ENCODE measurements around the gene SLC5A10.
"Not testable (repeated sequence)": the region's sequence is repeated elsewhere in the genome, so short reads cannot be mapped to it uniquely, and the experiment has no call there.

SLC5A10 gene

GRCh38 chr17:19036186-19036585 is 84.2 kb downstream of the SLC5A10 start:
- H2AFZ ChIP-seq (ENCODE audit: low read depth, low read length); H3K9me3 ChIP-seq (ENCODE audit: insufficient read depth, low read length, severe bottlenecking); H4K20me1 ChIP-seq (ENCODE audit: insufficient read depth, low read length); ATAC-seq (ENCODE audit: insufficient read depth, low read depth); H3K27ac ChIP-seq (ENCODE audit: low read length); H3K27me3 ChIP-seq (ENCODE audit: insufficient read depth, low read length, poor library complexity); H3K79me2 ChIP-seq (ENCODE audit: insufficient read depth, low read length); H3K9ac ChIP-seq (ENCODE audit: low read depth, low read length); H3K4me2 ChIP-seq (ENCODE audit: insufficient read depth, low read length); H3K4me3 ChIP-seq (ENCODE audit: low read depth in 1 of 2, low read length in 2 of 2); H3K36me3 ChIP-seq (ENCODE audit: insufficient read depth, low read length); H3K4me1 ChIP-seq (ENCODE audit: insufficient read depth, low read length); DNase-seq: not testable (repeated sequence)

GRCh38 chr17:19037547-19037946 is 85.6 kb downstream of the SLC5A10 start:
- H3K36me3 ChIP-seq (ENCODE audit: insufficient read depth, low read length); H3K4me2 ChIP-seq (ENCODE audit: insufficient read depth, low read length); DNase-seq; H3K27ac ChIP-seq (ENCODE audit: low read length); H3K9me3 ChIP-seq (ENCODE audit: insufficient read depth, low read length, severe bottlenecking); ATAC-seq (ENCODE audit: insufficient read depth, low read depth); H3K4me1 ChIP-seq (ENCODE audit: insufficient read depth, low read length); H3K4me3 ChIP-seq (ENCODE audit: low read depth in 1 of 2, low read length in 2 of 2); H3K27me3 ChIP-seq (ENCODE audit: insufficient read depth, low read length, poor library complexity); H3K79me2 ChIP-seq (ENCODE audit: insufficient read depth, low read length); H2AFZ ChIP-seq (ENCODE audit: low read depth, low read length); H4K20me1 ChIP-seq (ENCODE audit: insufficient read depth, low read length); H3K9ac ChIP-seq (ENCODE audit: low read depth, low read length): not testable (repeated sequence)

GRCh38 chr17:19038007-19038406 is 86.0 kb downstream of the SLC5A10 start:
- not testable (repeated sequence) for DNase-seq; H3K27ac ChIP-seq (ENCODE audit: low read length); H2AFZ ChIP-seq (ENCODE audit: low read depth, low read length); ATAC-seq (ENCODE audit: insufficient read depth, low read depth); H3K9me3 ChIP-seq (ENCODE audit: insufficient read depth, low read length, severe bottlenecking); H3K4me2 ChIP-seq (ENCODE audit: insufficient read depth, low read length); H4K20me1 ChIP-seq (ENCODE audit: insufficient read depth, low read length); H3K27me3 ChIP-seq (ENCODE audit: insufficient read depth, low read length, poor library complexity); H3K9ac ChIP-seq (ENCODE audit: low read depth, low read length); H3K36me3 ChIP-seq (ENCODE audit: insufficient read depth, low read length); H3K79me2 ChIP-seq (ENCODE audit: insufficient read depth, low read length); H3K4me1 ChIP-seq (ENCODE audit: insufficient read depth, low read length); H3K4me3 ChIP-seq (ENCODE audit: low read depth in 1 of 2, low read length in 2 of 2)

GRCh38 chr17:19038730-19039129 is 86.8 kb downstream of the SLC5A10 start:
- not testable (repeated sequence) for H3K4me1 ChIP-seq (ENCODE audit: insufficient read depth, low read length); H3K79me2 ChIP-seq (ENCODE audit: insufficient read depth, low read length); H3K9me3 ChIP-seq (ENCODE audit: insufficient read depth, low read length, severe bottlenecking); H3K4me3 ChIP-seq (ENCODE audit: low read depth in 1 of 2, low read length in 2 of 2); H2AFZ ChIP-seq (ENCODE audit: low read depth, low read length); H4K20me1 ChIP-seq (ENCODE audit: insufficient read depth, low read length); H3K4me2 ChIP-seq (ENCODE audit: insufficient read depth, low read length); H3K36me3 ChIP-seq (ENCODE audit: insufficient read depth, low read length); DNase-seq; H3K27ac ChIP-seq (ENCODE audit: low read length); H3K27me3 ChIP-seq (ENCODE audit: insufficient read depth, low read length, poor library complexity); H3K9ac ChIP-seq (ENCODE audit: low read depth, low read length); ATAC-seq (ENCODE audit: insufficient read depth, low read depth)

GRCh38 chr17:19040350-19040749 is 88.4 kb downstream of the SLC5A10 start:
- H3K4me2 ChIP-seq (ENCODE audit: insufficient read depth, low read length); H3K36me3 ChIP-seq (ENCODE audit: insufficient read depth, low read length); H3K4me1 ChIP-seq (ENCODE audit: insufficient read depth, low read length); H2AFZ ChIP-seq (ENCODE audit: low read depth, low read length); H3K9me3 ChIP-seq (ENCODE audit: insufficient read depth, low read length, severe bottlenecking); H4K20me1 ChIP-seq (ENCODE audit: insufficient read depth, low read length); H3K27me3 ChIP-seq (ENCODE audit: insufficient read depth, low read length, poor library complexity); H3K9ac ChIP-seq (ENCODE audit: low read depth, low read length); ATAC-seq (ENCODE audit: insufficient read depth, low read depth); H3K4me3 ChIP-seq (ENCODE audit: low read depth in 1 of 2, low read length in 2 of 2); H3K27ac ChIP-seq (ENCODE audit: low read length); H3K79me2 ChIP-seq (ENCODE audit: insufficient read depth, low read length); DNase-seq: not testable (repeated sequence)

GRCh38 chr17:19041871-19042270 is 89.9 kb downstream of the SLC5A10 start:
- H3K9ac ChIP-seq (ENCODE audit: low read depth, low read length); H3K4me1 ChIP-seq (ENCODE audit: insufficient read depth, low read length); H2AFZ ChIP-seq (ENCODE audit: low read depth, low read length); H3K9me3 ChIP-seq (ENCODE audit: insufficient read depth, low read length, severe bottlenecking); H4K20me1 ChIP-seq (ENCODE audit: insufficient read depth, low read length); H3K27me3 ChIP-seq (ENCODE audit: insufficient read depth, low read length, poor library complexity); H3K79me2 ChIP-seq (ENCODE audit: insufficient read depth, low read length); H3K27ac ChIP-seq (ENCODE audit: low read length); H3K4me2 ChIP-seq (ENCODE audit: insufficient read depth, low read length); ATAC-seq (ENCODE audit: insufficient read depth, low read depth); H3K4me3 ChIP-seq (ENCODE audit: low read depth in 1 of 2, low read length in 2 of 2); DNase-seq; H3K36me3 ChIP-seq (ENCODE audit: insufficient read depth, low read length): not testable (repeated sequence)

- not testable (repeated sequence) for H3K9me3 ChIP-seq (ENCODE audit: insufficient read depth, low read length, severe bottlenecking); ATAC-seq (ENCODE audit: insufficient read depth, low read depth); H3K4me3 ChIP-seq (ENCODE audit: low read depth in 1 of 2, low read length in 2 of 2); H3K4me1 ChIP-seq (ENCODE audit: insufficient read depth, low read length); H3K79me2 ChIP-seq (ENCODE audit: insufficient read depth, low read length); DNase-seq; H2AFZ ChIP-seq (ENCODE audit: low read depth, low read length); H3K27me3 ChIP-seq (ENCODE audit: insufficient read depth, low read length, poor library complexity); H3K4me2 ChIP-seq (ENCODE audit: insufficient read depth, low read length); H4K20me1 ChIP-seq (ENCODE audit: insufficient read depth, low read length); H3K27ac ChIP-seq (ENCODE audit: low read length); H3K36me3 ChIP-seq (ENCODE audit: insufficient read depth, low read length); H3K9ac ChIP-seq (ENCODE audit: low read depth, low read length)
Measured at GRCh38 chr17:19042369-19042768, 90.4 kb downstream of the SLC5A10 start.

- H3K36me3 ChIP-seq (ENCODE audit: insufficient read depth, low read length); DNase-seq; H3K9me3 ChIP-seq (ENCODE audit: insufficient read depth, low read length, severe bottlenecking); H3K79me2 ChIP-seq (ENCODE audit: insufficient read depth, low read length); H3K4me3 ChIP-seq (ENCODE audit: low read depth in 1 of 2, low read length in 2 of 2); ATAC-seq (ENCODE audit: insufficient read depth, low read depth); H3K27me3 ChIP-seq (ENCODE audit: insufficient read depth, low read length, poor library complexity); H3K4me2 ChIP-seq (ENCODE audit: insufficient read depth, low read length); H3K9ac ChIP-seq (ENCODE audit: low read depth, low read length); H4K20me1 ChIP-seq (ENCODE audit: insufficient read depth, low read length); H3K4me1 ChIP-seq (ENCODE audit: insufficient read depth, low read length); H3K27ac ChIP-seq (ENCODE audit: low read length); H2AFZ ChIP-seq (ENCODE audit: low read depth, low read length): not testable (repeated sequence)
Measured at GRCh38 chr17:19043032-19043431, 91.1 kb downstream of the SLC5A10 start.

- H3K27me3 ChIP-seq (ENCODE audit: insufficient read depth, low read length, poor library complexity); DNase-seq; H3K4me3 ChIP-seq (ENCODE audit: low read depth in 1 of 2, low read length in 2 of 2); H3K79me2 ChIP-seq (ENCODE audit: insufficient read depth, low read length); ATAC-seq (ENCODE audit: insufficient read depth, low read depth); H3K9me3 ChIP-seq (ENCODE audit: insufficient read depth, low read length, severe bottlenecking); H3K4me1 ChIP-seq (ENCODE audit: insufficient read depth, low read length); H4K20me1 ChIP-seq (ENCODE audit: insufficient read depth, low read length); H3K4me2 ChIP-seq (ENCODE audit: insufficient read depth, low read length); H3K27ac ChIP-seq (ENCODE audit: low read length); H3K36me3 ChIP-seq (ENCODE audit: insufficient read depth, low read length); H2AFZ ChIP-seq (ENCODE audit: low read depth, low read length); H3K9ac ChIP-seq (ENCODE audit: low read depth, low read length): not testable (repeated sequence)
Measured at GRCh38 chr17:19044643-19045042, 92.7 kb downstream of the SLC5A10 start.

Data from DND-41 (cell line).